ENCODE data around the gene KCNAB3. TPM values are rescaled to one million over a fixed set of nuclear protein-coding genes. Genes with fewer than 3 reads are reported as not detected.
A peak's percentile ranks its signal among the peaks of the same experiment; 100 is the strongest.

The KCNAB3 gene
- total RNA-seq, 1 donor from 2014 or later: 0.29 TPM

GRCh38 chr17:7883781-7884386, 45.8 kb downstream of the KCNAB3 start:
- TF ChIP-seq CTCF (IDR thresholded peaks at IDR 0.05; ENCODE audit: insufficient read depth, low read length, poor library complexity, severe bottlenecking): no peak

GRCh38 chr17:7882629-7883028, 47.0 kb downstream of the KCNAB3 start:
- Histone ChIP-seq H3K4me3 (ENCODE audit: low read depth, low read length) (no peak overlapping the region), H3K27me3 (ENCODE audit: control insufficient read depth, insufficient read depth, low read length) (no peaks in the 10 kb centered on the region), H3K36me3 (ENCODE audit: control insufficient read depth, insufficient read depth, low read length) (no peaks in the 10 kb centered on the region)
- TF ChIP-seq CTCF (IDR thresholded peaks at IDR 0.05; ENCODE audit: insufficient read depth, low read length, poor library complexity, severe bottlenecking): no peak
- DNase-seq (ENCODE audit: low read depth): no peak

More at GRCh38 chr17:7883781-7884386, 45.8 kb downstream of the KCNAB3 start:
- H3K4me3 ChIP-seq (ENCODE audit: low read depth, low read length): peak overlapping the region; percentile 28
- no peaks in the 10 kb centered on the region for H3K27me3 ChIP-seq (ENCODE audit: control insufficient read depth, insufficient read depth, low read length)
- no peaks in the 10 kb centered on the region for H3K36me3 ChIP-seq (ENCODE audit: control insufficient read depth, insufficient read depth, low read length)
- no peak for DNase-seq (ENCODE audit: low read depth)

- no peak overlapping the region for H3K4me3 ChIP-seq (ENCODE audit: low read depth, low read length)
- no peak for TF ChIP-seq CTCF (IDR thresholded peaks at IDR 0.05; ENCODE audit: insufficient read depth, low read length, poor library complexity, severe bottlenecking)
- no peaks in the 10 kb centered on the region for H3K27me3 ChIP-seq (ENCODE audit: control insufficient read depth, insufficient read depth, low read length)
- DNase-seq (ENCODE audit: low read depth): no peak
- no peaks in the 10 kb centered on the region for H3K36me3 ChIP-seq (ENCODE audit: control insufficient read depth, insufficient read depth, low read length)
Observed at GRCh38 chr17:7882068-7882467, 47.6 kb downstream of the KCNAB3 start.

GRCh38 chr17:7881276-7882054, 48.2 kb downstream of the KCNAB3 start:
- no peak overlapping the region for H3K4me3 ChIP-seq (ENCODE audit: low read depth, low read length)
- no peaks in the 10 kb centered on the region for H3K36me3 ChIP-seq (ENCODE audit: control insufficient read depth, insufficient read depth, low read length)
- no peak for DNase-seq (ENCODE audit: low read depth)
- no peaks in the 10 kb centered on the region for H3K27me3 ChIP-seq (ENCODE audit: control insufficient read depth, insufficient read depth, low read length)
- no peak for TF ChIP-seq CTCF (IDR thresholded peaks at IDR 0.05; ENCODE audit: insufficient read depth, low read length, poor library complexity, severe bottlenecking)

GRCh38 chr17:7880076-7880868, 49.4 kb downstream of the KCNAB3 start:
- DNase-seq (ENCODE audit: low read depth): no peak
- Histone ChIP-seq H3K4me3 (ENCODE audit: low read depth, low read length) (no peak overlapping the region), H3K36me3 (ENCODE audit: control insufficient read depth, insufficient read depth, low read length) (peaks cover 1% of the 10 kb centered on the region), H3K27me3 (ENCODE audit: control insufficient read depth, insufficient read depth, low read length) (no peaks in the 10 kb centered on the region)
- no peak for TF ChIP-seq CTCF (IDR thresholded peaks at IDR 0.05; ENCODE audit: insufficient read depth, low read length, poor library complexity, severe bottlenecking)

All from kidney epithelial cell (primary cell).